ENCODE results near the gene TRIML2.

TRIML2 gene

GRCh38 chr4:188109157-188109755 lies at the start of gene TRIML2:
TSS of gene TRIML2 (minus strand) at chr4:188109603. CDS start at chr4:188105368, 4,235 bp downstream.
- DNase-seq (ENCODE audit: low read depth) = no peak
- no peak within 1 kb of the TSS for H3K4me3 ChIP-seq (ENCODE audit: low read depth, low read length)

- H3K4me3 ChIP-seq (ENCODE audit: low read depth, low read length) = no peak overlapping the region
- no peak for DNase-seq (ENCODE audit: low read depth)
Observed at GRCh38 chr4:188158336-188158735, 48.9 kb upstream of the TRIML2 start.

- H3K4me3 ChIP-seq (ENCODE audit: low read depth, low read length) = no peak overlapping the region
- no peak for DNase-seq (ENCODE audit: low read depth)
Observed at GRCh38 chr4:188154668-188155405, 45.4 kb upstream of the TRIML2 start.

GRCh38 chr4:188147776-188148175 lies 38.4 kb upstream of the TRIML2 start:
- no peak overlapping the region for H3K4me3 ChIP-seq (ENCODE audit: low read depth, low read length)
- no peak for DNase-seq (ENCODE audit: low read depth)

- no peak for DNase-seq (ENCODE audit: low read depth)
- H3K4me3 ChIP-seq (ENCODE audit: low read depth, low read length) = no peak overlapping the region
Observed at GRCh38 chr4:188147176-188147575, 37.8 kb upstream of the TRIML2 start.

GRCh38 chr4:188146618-188147017 lies 37.2 kb upstream of the TRIML2 start:
- no peak for DNase-seq (ENCODE audit: low read depth)
- no peak overlapping the region for H3K4me3 ChIP-seq (ENCODE audit: low read depth, low read length)

GRCh38 chr4:188145601-188146000 lies 36.2 kb upstream of the TRIML2 start:
- no peak overlapping the region for H3K4me3 ChIP-seq (ENCODE audit: low read depth, low read length)
- no peak for DNase-seq (ENCODE audit: low read depth)

GRCh38 chr4:188143731-188144130 lies 34.3 kb upstream of the TRIML2 start:
- no peak for DNase-seq (ENCODE audit: low read depth)
- no peak overlapping the region for H3K4me3 ChIP-seq (ENCODE audit: low read depth, low read length)

GRCh38 chr4:188139671-188140070 lies 30.3 kb upstream of the TRIML2 start:
- DNase-seq (ENCODE audit: low read depth) = no peak
- H3K4me3 ChIP-seq (ENCODE audit: low read depth, low read length) = no peak overlapping the region

- DNase-seq (ENCODE audit: low read depth) = no peak
- H3K4me3 ChIP-seq (ENCODE audit: low read depth, low read length) = no peak within 1 kb of the TSS
Observed at GRCh38 chr4:188139141-188139540, 29.7 kb upstream of the TRIML2 start, which contains the start of gene TRIML1. TSS of gene TRIML1 (plus strand) at chr4:188139441. CDS start at chr4:188139559, 118 bp downstream.

- no peak overlapping the region for H3K4me3 ChIP-seq (ENCODE audit: low read depth, low read length)
- no peak for DNase-seq (ENCODE audit: low read depth)
Observed at GRCh38 chr4:188138227-188138626, 28.8 kb upstream of the TRIML2 start.

- no peak overlapping the region for H3K4me3 ChIP-seq (ENCODE audit: low read depth, low read length)
- no peak for DNase-seq (ENCODE audit: low read depth)
Observed at GRCh38 chr4:188132232-188132631, 22.8 kb upstream of the TRIML2 start.

- no peak for DNase-seq (ENCODE audit: low read depth)
- H3K4me3 ChIP-seq (ENCODE audit: low read depth, low read length) = no peak overlapping the region
Observed at GRCh38 chr4:188130355-188130754, 21.0 kb upstream of the TRIML2 start.

- DNase-seq (ENCODE audit: low read depth) = peak; percentile 47
- no peak overlapping the region for H3K4me3 ChIP-seq (ENCODE audit: low read depth, low read length)
Observed at GRCh38 chr4:188127214-188127874, 17.9 kb upstream of the TRIML2 start.

- DNase-seq (ENCODE audit: low read depth) = no peak
- no peak overlapping the region for H3K4me3 ChIP-seq (ENCODE audit: low read depth, low read length)
Observed at GRCh38 chr4:188121530-188121929, 12.1 kb upstream of the TRIML2 start.

GRCh38 chr4:188117631-188118324 lies 8.4 kb upstream of the TRIML2 start:
- no peak overlapping the region for H3K4me3 ChIP-seq (ENCODE audit: low read depth, low read length)
- no peak for DNase-seq (ENCODE audit: low read depth)

GRCh38 chr4:188113156-188113555 lies 3.8 kb upstream of the TRIML2 start:
- no peak for DNase-seq (ENCODE audit: low read depth)
- no peak overlapping the region for H3K4me3 ChIP-seq (ENCODE audit: low read depth, low read length)

- no peak for DNase-seq (ENCODE audit: low read depth)
- H3K4me3 ChIP-seq (ENCODE audit: low read depth, low read length) = no peak overlapping the region
Observed at GRCh38 chr4:188111955-188112354, 2.6 kb upstream of the TRIML2 start.

- DNase-seq (ENCODE audit: low read depth) = peak; percentile 5
- no peak overlapping the region for H3K4me3 ChIP-seq (ENCODE audit: low read depth, low read length)
Observed at GRCh38 chr4:188110741-188111471, 1.5 kb upstream of the TRIML2 start.

Measured in skeletal muscle cell (primary cell).